ENCODE data around the gene ASPG.

Gene ASPG

DNA sequence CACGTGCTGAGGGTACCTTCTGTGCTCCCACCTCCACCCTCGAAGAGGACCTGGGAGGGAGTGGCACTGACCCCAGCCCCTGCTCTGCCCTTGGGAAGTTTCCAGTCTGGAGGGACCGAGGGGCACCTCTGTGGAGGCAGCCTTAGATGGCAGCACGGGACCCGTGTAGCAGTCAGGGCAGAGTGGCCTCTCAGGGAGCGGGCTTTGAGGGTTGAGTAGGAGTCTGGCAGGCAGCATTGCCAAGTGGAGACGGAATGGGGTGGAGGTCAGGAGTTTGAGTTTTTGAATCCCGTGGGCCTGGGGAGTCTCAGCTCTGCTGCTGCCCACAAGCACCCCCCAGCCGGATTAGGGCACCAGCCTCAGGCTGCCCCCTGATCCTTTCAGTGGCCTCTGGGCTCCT is 74.5 kb downstream of the ASPG start:
- DNase-seq (ENCODE audit: low read depth in 4 of 4, low spot score in 1 of 4), result no peak

DNA sequence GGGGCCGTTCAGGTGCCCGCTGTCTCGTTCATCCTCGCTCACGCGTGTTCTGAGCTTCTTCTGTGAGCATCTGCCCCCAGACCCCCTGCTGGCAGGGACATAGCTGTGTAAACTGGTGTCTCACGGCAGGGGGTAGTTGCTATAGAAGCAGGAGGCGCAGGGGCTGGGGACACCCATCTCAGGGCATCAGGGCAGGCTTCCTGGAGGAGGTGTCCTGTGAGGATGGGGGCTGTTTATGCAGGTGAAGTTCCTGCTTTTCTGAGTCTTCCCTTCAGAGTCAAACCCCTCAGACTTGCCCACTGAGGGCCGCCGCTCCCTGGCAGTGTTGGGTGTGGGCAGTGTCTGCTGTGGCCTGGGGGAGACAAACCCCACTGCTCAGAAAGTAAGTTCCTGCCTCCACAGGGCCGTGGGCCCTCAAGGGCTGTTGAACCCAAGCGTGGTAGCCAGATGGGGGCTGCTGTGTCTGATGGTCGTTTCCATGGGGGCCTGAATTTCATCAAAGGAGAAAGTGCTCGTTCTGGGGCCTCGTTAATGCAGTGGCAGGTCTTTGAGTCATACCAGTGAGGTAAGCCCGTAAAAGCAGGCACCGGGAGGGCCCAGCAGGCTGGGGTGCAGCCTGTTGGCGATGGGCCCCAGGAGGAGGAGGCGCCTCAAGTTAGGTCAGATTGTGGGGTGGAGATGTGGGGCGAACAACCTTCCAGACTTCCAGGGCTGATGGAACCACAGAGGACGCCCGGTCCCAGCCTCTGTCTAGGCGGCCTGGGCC is 76.3 kb downstream of the ASPG start:
- DNase-seq (ENCODE audit: low read depth in 4 of 4, low spot score in 1 of 4), result no peak

GRCh38 chr14:104162495-104162894 is 77.0 kb downstream of the ASPG start:
- DNase-seq (ENCODE audit: low read depth in 4 of 4, low spot score in 1 of 4), result no peak

- DNase-seq (ENCODE audit: low read depth in 4 of 4, low spot score in 1 of 4), result no peak
These were observed 78.0 kb downstream of the ASPG start for GRCh38 chr14:104163541-104163940.

DNA sequence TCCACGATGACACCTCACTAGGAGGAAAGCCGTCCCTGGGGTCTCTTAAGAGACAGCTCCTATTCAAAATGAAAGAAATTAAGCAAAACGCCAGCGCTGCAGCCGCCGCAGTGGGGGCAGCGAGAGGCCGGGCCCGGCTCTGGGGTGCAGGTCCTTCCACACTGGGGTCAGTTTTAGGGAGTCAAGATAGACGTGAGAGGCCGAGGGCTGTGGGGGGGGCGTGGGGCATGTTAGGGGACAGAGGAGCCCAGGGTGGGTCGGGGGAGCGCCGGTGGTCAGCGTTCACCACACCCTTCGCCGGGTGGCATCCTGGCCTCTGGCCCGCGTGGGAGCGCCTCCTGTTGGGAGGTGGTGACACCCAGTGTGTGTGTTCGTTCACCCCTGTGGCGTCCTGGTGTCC is 78.5 kb downstream of the ASPG start:
- DNase-seq (ENCODE audit: low read depth in 4 of 4, low spot score in 1 of 4), result no peak

DNA sequence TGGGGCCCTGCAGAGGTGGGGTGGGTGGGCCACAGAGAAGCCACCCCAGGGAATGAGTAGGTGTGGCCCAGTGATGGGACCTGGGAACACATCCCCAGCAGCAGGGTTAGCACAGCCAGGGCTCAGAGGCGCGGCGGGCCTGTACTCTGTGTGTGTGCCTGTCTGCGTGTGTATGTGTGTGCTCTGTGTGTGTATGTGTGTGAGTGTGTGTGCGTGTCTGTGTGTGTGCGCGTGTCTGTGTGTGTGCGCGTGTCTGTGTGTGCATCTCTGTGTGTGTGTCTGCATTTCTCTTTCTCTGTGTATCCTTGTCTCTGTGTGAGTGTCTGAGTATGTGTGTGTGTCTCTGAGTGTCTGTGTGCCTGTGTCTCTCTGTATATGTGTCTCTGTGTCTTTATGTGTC is 79.0 kb downstream of the ASPG start:
- DNase-seq (ENCODE audit: low read depth in 4 of 4, low spot score in 1 of 4), result no peak
